ENCODE data around the gene ROBO3.

ROBO3 gene, protein sequence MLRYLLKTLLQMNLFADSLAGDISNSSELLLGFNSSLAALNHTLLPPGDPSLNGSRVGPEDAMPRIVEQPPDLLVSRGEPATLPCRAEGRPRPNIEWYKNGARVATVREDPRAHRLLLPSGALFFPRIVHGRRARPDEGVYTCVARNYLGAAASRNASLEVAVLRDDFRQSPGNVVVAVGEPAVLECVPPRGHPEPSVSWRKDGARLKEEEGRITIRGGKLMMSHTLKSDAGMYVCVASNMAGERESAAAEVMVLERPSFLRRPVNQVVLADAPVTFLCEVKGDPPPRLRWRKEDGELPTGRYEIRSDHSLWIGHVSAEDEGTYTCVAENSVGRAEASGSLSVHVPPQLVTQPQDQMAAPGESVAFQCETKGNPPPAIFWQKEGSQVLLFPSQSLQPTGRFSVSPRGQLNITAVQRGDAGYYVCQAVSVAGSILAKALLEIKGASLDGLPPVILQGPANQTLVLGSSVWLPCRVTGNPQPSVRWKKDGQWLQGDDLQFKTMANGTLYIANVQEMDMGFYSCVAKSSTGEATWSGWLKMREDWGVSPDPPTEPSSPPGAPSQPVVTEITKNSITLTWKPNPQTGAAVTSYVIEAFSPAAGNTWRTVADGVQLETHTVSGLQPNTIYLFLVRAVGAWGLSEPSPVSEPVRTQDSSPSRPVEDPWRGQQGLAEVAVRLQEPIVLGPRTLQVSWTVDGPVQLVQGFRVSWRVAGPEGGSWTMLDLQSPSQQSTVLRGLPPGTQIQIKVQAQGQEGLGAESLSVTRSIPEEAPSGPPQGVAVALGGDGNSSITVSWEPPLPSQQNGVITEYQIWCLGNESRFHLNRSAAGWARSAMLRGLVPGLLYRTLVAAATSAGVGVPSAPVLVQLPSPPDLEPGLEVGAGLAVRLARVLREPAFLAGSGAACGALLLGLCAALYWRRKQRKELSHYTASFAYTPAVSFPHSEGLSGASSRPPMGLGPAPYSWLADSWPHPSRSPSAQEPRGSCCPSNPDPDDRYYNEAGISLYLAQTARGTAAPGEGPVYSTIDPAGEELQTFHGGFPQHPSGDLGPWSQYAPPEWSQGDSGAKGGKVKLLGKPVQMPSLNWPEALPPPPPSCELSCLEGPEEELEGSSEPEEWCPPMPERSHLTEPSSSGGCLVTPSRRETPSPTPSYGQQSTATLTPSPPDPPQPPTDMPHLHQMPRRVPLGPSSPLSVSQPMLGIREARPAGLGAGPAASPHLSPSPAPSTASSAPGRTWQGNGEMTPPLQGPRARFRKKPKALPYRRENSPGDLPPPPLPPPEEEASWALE (N-terminal part only)

DNA sequence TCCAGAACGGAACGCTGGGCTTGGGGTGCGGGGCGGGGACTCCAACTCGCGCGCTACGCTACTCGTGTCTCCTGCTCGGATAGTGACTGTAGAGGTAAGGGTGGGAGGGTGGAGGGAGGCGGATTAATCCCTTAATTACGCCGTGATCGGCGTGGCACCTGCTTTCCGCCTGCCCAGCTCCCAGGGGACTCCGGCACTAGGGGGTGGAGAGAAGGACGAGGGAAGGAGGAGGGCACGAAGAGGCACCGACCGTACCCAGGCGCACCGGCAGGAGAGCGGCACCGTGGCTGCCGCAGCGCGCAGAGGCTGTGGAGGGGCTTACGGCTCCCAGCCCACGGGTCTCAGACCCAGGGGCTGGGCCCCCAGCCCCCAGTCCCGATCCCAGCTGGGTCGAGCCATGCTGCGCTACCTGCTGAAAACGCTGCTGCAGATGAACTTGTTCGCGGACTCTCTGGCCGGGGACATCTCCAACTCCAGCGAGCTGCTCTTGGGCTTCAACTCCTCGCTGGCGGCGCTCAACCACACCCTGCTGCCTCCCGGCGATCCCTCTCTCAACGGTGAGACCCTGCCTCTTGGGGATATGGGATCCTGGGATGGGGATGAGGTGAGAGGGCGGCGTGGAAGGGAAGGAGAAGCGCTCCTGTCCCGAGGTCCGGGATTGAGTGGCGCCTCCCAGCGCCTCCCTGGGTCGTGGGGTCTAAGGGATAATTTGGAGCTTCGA, at the start of gene ROBO3:
TSS of gene ROBO3 (plus strand) at position 252 of the 721 bp plus-strand sequence. CDS start at position 398, 146 bp downstream.
- DNase-seq = no peak

DNA sequence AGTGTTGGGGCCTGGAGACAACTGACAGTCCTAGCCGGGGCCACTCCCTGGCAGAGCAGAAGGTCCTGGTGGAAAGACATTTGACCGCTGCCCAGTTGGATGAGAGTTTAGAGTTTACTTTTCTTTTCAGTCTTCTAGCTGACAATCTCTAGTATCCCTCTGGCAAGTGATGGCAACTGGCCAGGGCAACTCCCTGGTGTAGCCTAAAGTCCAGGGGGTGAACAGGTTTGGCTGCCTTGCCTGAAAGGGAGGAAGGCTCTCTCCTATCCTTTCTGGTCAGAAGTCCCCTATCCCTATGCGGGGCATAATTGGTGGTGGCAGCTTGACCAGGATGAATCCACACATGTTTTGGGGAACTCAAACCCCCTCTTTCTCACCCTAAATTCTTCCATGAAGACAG, 48.2 kb upstream of the ROBO3 start:
- no peak for DNase-seq

DNA sequence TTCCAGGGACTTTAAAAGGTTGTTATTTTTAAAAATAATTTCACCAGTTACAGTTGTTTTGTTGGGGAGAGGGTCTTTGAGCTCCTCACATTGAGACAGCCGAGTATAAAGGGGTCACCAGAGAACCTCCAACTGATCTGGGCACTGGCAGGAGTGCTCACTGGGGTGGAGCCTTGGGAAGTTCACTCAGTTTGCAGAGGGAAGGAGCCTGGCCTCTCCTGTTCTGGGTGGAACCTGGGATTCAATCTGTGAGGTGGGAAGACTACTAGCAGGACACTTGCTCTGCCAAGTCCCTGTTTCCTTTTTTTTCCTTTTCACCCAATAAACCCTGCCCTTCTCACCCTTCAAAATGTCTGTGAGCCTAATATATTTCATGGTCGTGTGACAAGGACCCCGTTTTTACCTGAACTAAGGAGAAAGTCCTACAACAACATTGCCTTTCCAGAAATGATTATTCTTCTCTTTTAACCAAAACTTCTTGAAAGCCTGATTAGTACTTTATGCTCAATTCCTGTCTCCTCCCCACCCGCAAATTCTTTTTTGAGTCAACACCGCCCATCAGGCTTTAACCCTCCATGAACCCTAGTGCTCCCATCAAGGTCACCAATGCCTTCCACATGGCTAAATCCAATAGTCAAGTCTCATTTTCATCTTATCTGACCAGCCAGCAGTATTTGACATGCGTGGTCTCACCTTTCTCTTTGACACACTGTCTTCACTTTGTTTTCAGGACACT, 43.1 kb upstream of the ROBO3 start:
- no peak for DNase-seq

DNA sequence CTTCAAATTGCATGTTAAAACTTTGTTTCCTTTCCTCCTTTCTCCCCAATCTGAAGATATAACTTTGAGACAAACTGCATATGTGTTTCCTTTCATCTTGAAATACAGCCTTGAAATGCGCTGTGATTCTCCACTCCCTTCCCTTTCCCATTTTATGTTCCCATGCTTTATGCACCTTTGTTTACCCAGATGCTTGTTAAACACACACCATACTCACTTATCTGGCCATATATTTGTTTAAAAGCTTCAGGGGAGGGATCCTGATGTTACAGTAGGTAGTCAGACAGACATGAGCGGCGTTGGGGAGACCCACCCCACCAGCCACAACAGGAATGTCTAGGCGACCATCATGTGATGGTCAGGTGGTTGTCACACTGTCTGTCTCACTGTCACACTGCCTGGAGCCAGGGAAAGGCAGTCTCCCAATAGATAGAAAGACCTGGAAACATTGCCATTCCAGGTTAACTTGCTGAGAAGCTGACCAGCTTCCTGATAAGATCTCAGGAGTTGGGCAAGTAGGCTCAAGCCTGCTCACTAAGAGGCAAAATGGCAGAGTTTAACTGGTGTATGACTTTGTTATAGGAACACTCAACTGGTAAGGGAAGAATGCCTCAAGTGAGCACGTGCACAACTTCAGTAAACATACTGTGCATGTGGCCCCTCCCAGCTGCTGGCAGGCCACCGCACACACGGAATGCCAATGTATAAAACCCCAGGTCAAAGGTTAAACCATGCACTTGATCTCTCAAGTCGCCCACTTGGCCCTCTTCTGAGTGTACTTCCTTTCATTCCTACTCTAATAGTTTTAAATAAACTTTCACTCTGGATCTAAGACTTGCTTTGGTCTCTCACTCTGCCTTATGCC, 41.5 kb upstream of the ROBO3 start:
- DNase-seq = no peak

DNA sequence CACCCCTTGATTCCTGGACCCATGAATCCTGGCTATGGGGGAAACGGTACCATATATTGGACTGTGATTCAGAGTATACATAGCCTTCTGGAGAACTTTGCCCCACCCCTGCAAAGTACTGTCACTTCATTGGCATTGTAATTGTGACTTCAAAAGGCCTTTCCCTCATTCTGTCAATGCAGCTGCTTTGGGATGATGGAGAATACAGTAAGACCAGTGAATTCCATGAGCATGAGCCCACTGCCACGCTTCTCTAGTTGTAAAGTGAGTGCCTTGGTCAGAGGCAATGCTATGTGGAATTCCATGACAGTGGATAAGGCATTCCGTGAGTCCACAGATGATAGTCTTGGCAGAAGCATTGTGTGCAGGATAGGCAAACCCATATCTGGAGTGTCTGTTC, 39.4 kb upstream of the ROBO3 start:
- DNase-seq = no peak

DNA sequence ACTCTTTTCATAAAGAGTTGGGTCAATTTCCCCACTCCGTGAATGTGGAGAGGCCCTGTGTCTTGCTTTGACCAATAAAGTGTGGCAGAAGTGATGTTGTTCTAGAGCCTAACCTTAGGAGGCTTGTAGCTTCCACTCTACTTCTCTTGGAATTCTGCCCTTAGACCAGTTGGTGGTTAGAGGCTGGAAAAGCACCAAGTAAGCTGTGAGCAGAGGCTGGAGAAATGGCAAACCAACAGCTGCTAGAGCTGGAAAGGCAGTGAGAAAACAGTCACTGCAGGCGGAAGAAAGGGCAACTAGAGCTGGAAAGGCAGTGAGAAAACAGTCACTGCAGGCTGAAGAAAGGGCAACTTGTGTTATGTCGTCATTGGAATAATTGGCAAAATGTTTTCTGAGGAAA, 35.2 kb upstream of the ROBO3 start:
- no peak for DNase-seq

DNA sequence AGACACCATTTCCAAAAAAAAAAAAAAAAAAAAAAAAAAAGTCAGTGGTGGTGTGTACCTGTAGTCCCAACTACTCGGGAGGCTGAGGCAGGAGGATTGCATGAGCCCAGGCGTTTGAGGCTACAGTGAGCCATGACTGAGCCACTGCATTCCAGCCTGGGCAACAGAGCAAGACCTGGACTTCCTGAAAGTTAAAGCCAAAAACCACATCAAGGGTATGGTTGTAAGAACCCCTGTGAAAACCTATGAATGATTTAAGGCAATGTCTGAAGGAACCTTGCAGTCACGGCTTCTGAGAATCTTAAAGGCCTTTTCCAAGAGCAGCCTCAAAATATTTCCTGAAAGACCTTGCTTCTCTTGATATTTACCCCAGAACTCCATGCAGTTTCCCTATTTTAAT, 34.5 kb upstream of the ROBO3 start:
- DNase-seq = no peak

DNA sequence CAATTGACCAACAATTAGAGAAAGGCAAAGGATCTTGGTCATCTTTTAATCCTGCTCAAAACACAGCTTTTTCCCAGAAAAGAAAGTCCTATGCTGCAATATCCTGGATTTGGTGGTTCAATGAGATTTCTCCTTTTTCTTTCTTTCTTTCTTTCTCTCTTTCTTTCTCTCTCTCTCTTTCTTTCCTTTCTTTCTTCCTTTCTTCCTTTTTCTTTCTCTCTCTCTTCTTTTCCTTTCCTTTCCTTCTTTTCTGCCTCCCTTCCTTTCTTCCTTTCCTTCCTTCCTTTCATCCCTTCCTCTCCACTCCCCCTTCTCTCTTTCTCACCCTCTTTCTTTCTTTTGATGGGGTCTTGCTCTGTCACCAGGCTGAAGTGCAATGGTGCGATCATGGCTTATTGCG, 33.3 kb upstream of the ROBO3 start:
- DNase-seq = no peak

DNA sequence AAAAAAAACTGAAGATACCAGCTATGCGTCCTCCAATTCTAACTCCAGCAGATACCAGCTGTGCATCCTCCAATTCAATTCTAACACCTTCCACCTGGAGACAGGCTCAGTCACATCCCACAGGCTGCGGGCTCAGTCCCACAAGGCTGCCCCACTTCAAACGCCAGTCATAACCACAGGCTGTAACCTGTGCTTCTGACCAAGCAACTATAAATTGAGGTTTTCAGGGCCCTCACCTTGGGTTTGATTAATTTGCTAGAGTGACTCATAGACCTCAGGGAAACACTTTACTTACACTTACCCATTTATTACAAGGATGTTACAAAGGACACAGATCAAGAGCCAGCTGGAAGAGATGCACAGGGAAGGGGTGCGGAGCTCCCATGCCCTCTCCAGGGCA, 32.7 kb upstream of the ROBO3 start:
- no peak for DNase-seq

DNA sequence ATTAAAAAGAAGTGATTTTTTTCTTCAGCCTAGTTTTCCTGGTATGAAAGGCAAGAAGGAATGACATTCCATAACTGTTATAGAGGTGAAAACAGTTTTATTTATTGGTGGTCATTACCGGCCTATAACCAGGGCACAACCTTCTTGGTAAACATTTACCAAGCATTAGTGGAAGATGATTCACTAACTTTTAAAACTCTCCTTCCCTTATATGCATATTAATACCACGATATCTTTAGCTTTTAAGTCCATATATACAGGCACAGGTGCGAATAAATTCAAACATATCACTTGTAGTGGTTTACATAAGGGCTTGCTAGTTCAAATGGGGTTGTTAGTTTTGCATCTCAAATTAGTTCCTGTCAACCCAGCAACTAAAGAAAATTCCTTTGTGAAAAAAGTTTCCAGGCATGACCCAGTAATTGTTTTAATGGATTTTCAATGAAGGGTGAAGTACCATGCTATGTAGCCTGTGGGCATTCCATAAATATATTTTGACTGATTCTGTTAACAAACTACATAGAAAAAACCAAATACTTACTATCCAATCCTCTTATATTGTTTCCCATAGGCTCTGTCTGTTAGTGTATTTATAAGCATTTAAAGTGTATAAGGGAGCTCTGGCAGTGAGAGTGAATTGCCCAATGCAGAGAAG, 30.6 kb upstream of the ROBO3 start:
- no peak for DNase-seq

DNA sequence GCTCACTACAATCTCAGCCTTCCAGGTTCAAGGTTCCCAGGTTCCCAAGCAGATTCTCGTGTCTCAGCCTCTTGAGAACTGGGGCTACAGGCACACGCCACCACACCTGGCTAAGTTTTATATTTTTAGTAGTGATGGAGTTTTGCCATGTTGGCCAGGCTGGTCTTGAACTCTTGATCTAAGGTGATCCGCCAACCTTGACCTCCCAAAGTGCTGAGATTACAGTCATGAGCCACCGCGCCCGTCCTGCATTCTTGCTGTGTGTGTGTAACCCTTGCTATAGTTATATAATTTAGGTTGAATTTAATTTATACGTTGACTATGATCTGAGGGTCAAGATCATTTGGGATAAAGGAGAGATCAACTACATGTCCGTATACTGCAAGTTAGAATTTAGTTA, 29.3 kb upstream of the ROBO3 start:
- DNase-seq = no peak

DNA sequence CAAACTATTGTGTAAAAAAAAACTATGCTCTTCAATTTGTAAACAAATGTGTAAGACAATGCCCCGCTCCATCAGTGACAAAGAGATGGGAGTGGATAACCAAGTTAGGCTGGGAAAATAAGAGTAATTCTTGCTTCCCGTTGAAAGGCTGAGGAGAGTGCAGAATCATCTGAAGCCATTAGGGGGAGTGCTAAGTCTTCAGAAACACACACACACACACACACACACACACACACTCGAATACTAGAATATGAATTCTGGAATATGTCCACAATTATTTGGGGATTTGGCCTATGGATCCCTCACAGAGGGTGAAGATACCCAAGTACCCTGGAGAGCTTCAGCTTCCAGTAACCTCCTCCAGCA, 27.8 kb upstream of the ROBO3 start:
- DNase-seq = peak; percentile 35

DNA sequence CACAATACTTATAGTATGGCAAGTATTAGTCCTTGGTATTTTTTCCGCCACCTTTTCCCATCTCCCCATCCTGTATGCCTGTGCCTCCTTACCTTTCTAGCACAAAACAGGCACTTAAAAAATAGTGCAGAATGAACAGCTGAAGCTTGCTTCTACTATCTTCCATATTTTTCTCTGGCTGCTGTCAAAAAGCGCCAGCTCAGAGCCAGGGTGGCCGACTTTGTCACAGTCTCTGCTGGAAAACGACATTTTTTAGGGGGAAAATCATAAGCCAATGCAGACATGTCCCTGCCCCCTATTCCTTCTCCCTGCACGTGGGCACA, 26.5 kb upstream of the ROBO3 start:
- no peak for DNase-seq

DNA sequence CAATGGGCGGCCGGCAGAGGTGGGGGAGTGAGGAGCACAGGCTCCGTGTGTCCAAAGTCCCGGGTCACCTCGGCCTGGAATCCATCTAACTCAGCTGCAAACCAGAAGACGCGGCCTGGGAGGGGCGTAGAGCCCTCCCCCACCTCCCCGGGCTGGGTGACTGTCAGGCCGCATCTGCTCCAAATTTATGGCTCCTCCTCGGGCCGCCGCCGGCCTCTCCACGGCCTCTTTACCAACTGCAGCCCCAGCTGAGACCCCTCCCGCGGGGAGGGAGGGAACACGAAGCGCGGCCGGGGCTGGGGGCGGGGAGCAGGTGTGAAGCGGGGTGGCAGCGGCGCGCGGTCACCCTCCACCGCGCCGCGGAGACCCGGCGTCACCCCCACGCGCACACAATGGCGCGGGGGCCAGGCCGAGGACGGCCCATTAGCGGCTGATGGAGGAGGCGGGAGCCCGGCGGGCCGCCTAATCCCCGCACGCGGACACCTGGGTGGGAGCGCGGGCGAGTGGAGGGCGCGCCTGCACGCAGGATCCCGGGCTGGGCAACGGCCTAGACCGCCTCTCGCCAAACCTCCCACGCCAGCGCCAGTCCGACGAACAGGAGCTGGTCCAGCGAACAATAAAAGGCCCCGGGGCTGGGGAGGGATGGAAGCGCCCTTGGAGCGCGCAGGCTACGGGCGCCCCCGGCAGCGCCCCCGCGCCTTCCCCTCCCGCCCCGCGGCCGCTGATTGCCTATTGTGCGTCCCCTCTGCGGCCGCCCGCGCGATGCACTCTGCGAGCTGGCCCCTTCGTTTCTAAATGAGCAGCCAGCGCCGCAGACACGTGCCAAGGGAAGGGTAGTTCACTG, 25.9 kb upstream of the ROBO3 start:
- DNase-seq = no peak

DNA sequence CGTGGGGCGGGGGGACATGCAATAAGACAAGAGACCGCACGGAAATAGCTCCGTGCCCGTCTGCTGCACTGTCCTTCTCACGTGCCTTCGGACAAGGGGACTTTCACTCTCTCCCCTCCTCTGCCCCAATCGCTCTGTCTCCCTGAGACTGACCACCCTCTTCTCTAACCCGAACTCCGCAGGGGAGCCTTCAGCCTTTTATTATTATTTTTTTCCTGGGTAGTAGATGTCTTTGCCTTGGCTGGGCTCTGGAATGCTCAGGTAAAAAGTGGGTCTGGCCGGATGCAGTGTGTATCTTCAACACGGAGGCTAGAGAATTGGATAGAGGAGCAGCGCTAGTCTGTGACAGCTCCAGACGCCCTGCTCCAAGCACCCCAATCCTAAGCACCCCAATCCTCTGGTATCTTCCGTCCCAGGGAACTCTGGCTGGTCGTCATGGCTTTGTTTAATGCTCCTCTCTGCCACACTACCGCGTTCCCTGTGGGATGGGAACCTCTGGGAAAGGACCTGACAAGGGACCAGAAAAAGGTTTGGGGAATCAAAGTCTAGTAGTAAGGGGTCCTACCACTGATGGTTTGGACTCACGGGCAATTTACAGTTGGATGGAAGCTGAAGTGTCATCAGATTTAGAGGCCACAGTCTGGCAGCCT, 25.1 kb upstream of the ROBO3 start:
- DNase-seq = no peak

DNA sequence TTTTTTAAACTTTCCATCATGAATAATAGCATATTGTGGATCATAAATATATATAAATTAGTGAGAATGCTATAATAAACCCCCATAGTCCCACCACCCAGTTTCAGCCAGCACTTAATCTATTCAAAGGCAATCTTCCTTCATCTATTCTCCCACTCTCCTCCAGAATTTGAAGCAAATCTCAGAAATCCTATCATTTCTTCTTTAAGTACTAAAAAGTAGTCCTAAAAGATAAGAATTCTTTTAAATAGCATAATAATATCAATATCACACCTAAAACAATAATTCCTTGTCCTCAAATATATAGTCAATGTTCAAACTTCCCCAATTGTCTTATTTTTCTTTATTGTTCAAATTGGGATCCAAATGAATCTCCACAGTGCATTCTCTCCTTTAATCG, 24.6 kb upstream of the ROBO3 start:
- no peak for DNase-seq

DNA sequence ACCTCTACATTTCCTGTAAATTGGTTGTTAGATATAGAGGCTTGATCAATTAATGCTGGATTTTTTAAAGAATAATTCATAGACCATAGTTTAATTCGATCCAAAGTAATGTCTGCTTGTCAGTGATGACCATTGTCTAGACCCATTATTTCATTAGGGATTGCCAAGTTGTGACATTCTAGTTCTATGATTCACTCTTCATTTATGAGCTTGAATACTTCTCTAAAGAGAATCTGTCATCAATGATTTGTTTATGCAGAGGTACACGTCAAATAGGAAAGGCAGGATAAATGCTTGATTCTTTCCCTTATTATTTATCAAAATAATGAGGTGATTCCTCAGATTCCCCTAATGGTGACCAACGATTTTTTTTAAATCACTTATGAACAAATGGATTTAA, 24.0 kb upstream of the ROBO3 start:
- no peak for DNase-seq

DNA sequence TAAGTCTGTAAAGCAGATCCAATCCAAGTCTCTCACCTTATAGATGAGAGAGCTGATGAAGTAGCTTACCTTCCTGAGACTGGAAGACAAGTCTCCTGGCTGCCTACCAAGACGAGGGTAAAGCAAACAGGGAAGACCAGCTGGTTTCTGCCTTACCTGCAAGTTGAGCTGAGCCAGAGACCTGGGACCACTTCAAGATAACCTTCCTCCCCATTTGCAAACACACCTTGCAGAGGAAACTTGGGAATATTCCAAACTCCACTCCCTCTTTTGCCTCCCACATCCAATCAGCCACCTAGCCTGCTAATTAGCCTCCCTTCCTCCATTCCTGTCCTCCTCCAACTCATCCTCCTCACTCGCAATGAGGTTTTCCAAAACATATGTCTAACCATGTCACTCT, 23.4 kb upstream of the ROBO3 start:
- no peak for DNase-seq

DNA sequence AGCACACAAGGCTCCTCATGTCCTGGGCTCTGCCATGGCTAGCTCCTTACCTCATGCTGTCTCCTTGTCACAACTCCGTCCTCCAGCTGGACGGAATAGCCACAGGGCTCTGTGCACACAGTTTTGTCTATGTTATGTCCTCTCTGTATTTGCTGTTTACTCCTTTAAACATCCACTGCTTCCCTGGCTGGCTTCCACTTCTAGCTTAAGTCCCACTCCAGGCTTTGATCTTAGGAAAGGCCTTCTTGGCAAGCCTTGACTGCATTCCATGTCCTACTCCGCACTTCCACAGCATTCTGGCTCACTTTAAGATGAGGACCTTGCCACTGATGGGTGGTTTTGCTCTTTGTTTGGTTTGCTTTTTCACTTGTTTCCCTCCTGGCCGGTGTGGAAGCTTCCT, 22.9 kb upstream of the ROBO3 start:
- DNase-seq = no peak
